Osteoblast (primary cell): ENCODE measurements around the gene TMSB4Y. TPM values are rescaled to one million over a fixed set of nuclear protein-coding genes. Genes with fewer than 3 reads are reported as not detected.

Source experiments
- DNase-seq: peaks from one replicate; pipeline ENCODE4 v3.0.0; 2011; ENCODE audit warnings: low spot score, mixed read lengths; ENCODE audit not compliant: insufficient read length; ENCODE audit errors: missing footprints
- H2AFZ ChIP-seq: 2 replicates; pipeline ENCODE4 v1.6.0; 2011; ENCODE audit warnings: mild to moderate bottlenecking, low read length
- H3K27ac ChIP-seq: 2 replicates; pipeline ENCODE4 v1.5.1; 2011; ENCODE audit warnings: mild to moderate bottlenecking, low read depth, low read length, moderate library complexity
- H3K27me3 ChIP-seq: 2 replicates; pipeline ENCODE4 v1.6.0; 2012; ENCODE audit warnings: mild to moderate bottlenecking, control low read depth, inconsistent platforms, low read length, moderate library complexity; ENCODE audit not compliant: insufficient read depth
- H3K36me3 ChIP-seq: 2 replicates; pipeline ENCODE4 v1.5.1; 2011; ENCODE audit warnings: mild to moderate bottlenecking, low read length, control low read depth, moderate library complexity; ENCODE audit not compliant: insufficient read depth
- H3K4me1 ChIP-seq: 2 replicates; pipeline ENCODE4 v1.5.1; 2011; ENCODE audit warnings: mild to moderate bottlenecking, low read length, control low read depth, moderate library complexity; ENCODE audit not compliant: insufficient read depth
- H3K4me2 ChIP-seq: 2 replicates; pipeline ENCODE4 v1.6.0; 2011; ENCODE audit warnings: mild to moderate bottlenecking, low read length; ENCODE audit not compliant: insufficient read depth
- H3K4me3 ChIP-seq: fragments of 200-600 bp; sonication (generic); 3 replicates; pipeline ENCODE4 v1.5.1; 2012; ENCODE audit warnings: mild to moderate bottlenecking, low read length, inconsistent platforms; ENCODE audit not compliant: insufficient read depth
- H3K79me2 ChIP-seq: 2 replicates; pipeline ENCODE4 v1.6.0; 2012; ENCODE audit warnings: mild to moderate bottlenecking, low read length, control low read depth, inconsistent platforms; ENCODE audit not compliant: insufficient read depth
- H3K9me3 ChIP-seq: 2 replicates; pipeline ENCODE4 v1.5.1; 2011; ENCODE audit warnings: low read depth, low read length, control low read depth
- H4K20me1 ChIP-seq: 2 replicates; pipeline ENCODE4 v1.6.0; 2012; ENCODE audit warnings: mild to moderate bottlenecking, low read length, control low read depth; ENCODE audit not compliant: insufficient read depth
- total RNA-seq: library from RNA; depleted of rRNA; stranded (reverse); fragments of >200 nt; gene quantifications from 2 replicates; pipeline ENCODE4 v1.2.3, GENCODE V29; 2012
- TF ChIP-seq, protein P1 (sequence below): IDR thresholded peaks from 2 replicates; pipeline ENCODE4 v1.5.1; 2011; ENCODE audit warnings: mild to moderate bottlenecking, low read depth, low read length, moderate library complexity; ENCODE audit errors: extremely low read depth

TMSB4Y gene
- total RNA-seq, 1 donor, result 1.1 TPM

DNA sequence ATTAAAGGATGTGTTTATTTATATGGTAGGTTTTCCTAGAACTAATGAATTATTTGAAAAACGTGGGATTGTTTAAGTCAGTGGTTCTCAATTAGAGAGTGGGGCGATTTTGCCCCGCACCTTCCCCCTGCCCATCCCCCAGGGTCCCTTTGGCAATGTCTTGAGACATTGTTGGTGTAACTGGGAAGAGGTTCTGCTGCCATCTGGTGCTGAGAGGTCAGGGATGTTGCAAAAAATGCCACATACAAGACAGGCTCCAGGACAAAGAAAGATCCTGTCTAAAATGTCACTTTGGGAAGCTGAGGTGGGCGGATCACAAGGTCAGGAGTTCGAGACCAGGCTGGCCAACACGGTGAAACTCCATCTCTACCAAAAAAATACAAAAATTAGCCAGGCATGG lies 25.8 kb downstream of the TMSB4Y start:
- Histone ChIP-seq H3K4me2 (no peak overlapping the region), H4K20me1 (no peaks in the 10 kb centered on the region), H3K27me3 (no peaks in the 10 kb centered on the region), H2AFZ (no peak overlapping the region), H3K9me3 (no peaks in the 10 kb centered on the region), H3K4me3 (no peak overlapping the region), H3K27ac (no peak overlapping the region), H3K79me2 (no peaks in the 10 kb centered on the region), H3K4me1 (no peaks in the 10 kb centered on the region), H3K36me3 (no peaks in the 10 kb centered on the region)
- TF ChIP-seq, protein P1, sequence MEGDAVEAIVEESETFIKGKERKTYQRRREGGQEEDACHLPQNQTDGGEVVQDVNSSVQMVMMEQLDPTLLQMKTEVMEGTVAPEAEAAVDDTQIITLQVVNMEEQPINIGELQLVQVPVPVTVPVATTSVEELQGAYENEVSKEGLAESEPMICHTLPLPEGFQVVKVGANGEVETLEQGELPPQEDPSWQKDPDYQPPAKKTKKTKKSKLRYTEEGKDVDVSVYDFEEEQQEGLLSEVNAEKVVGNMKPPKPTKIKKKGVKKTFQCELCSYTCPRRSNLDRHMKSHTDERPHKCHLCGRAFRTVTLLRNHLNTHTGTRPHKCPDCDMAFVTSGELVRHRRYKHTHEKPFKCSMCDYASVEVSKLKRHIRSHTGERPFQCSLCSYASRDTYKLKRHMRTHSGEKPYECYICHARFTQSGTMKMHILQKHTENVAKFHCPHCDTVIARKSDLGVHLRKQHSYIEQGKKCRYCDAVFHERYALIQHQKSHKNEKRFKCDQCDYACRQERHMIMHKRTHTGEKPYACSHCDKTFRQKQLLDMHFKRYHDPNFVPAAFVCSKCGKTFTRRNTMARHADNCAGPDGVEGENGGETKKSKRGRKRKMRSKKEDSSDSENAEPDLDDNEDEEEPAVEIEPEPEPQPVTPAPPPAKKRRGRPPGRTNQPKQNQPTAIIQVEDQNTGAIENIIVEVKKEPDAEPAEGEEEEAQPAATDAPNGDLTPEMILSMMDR, result no peak
- no peak for DNase-seq

- Histone ChIP-seq H3K4me1 (no peaks in the 10 kb centered on the region), H3K9me3 (no peaks in the 10 kb centered on the region), H3K79me2 (no peaks in the 10 kb centered on the region), H3K4me2 (no peak overlapping the region), H3K27ac (no peak overlapping the region), H4K20me1 (no peaks in the 10 kb centered on the region), H3K27me3 (no peaks in the 10 kb centered on the region), H3K4me3 (no peak overlapping the region), H3K36me3 (no peaks in the 10 kb centered on the region), H2AFZ (no peak overlapping the region)
- DNase-seq, result no peak
- TF ChIP-seq, protein P1, result no peak
Measured at GRCh38 chrY:13738618-13739017, 34.9 kb downstream of the TMSB4Y start.

- no peak overlapping the region for H3K27ac ChIP-seq
- H2AFZ ChIP-seq, result no peak overlapping the region
- H3K4me2 ChIP-seq, result no peak overlapping the region
- H3K9me3 ChIP-seq, result no peaks in the 10 kb centered on the region
- H4K20me1 ChIP-seq, result no peaks in the 10 kb centered on the region
- H3K36me3 ChIP-seq, result no peaks in the 10 kb centered on the region
- H3K27me3 ChIP-seq, result no peaks in the 10 kb centered on the region
- no peaks in the 10 kb centered on the region for H3K79me2 ChIP-seq
- H3K4me3 ChIP-seq, result no peak overlapping the region
- TF ChIP-seq, protein P1, result no peak
- no peaks in the 10 kb centered on the region for H3K4me1 ChIP-seq
- DNase-seq, result no peak
Measured at GRCh38 chrY:13751289-13752071, 47.8 kb downstream of the TMSB4Y start.

- H2AFZ ChIP-seq, result no peak overlapping the region
- no peaks in the 10 kb centered on the region for H3K9me3 ChIP-seq
- no peak overlapping the region for H3K4me2 ChIP-seq
- no peaks in the 10 kb centered on the region for H3K36me3 ChIP-seq
- no peak overlapping the region for H3K27ac ChIP-seq
- TF ChIP-seq, protein P1, result no peak
- no peaks in the 10 kb centered on the region for H3K27me3 ChIP-seq
- no peaks in the 10 kb centered on the region for H3K4me1 ChIP-seq
- no peak for DNase-seq
- H3K4me3 ChIP-seq, result no peak overlapping the region
- H4K20me1 ChIP-seq, result no peaks in the 10 kb centered on the region
- no peaks in the 10 kb centered on the region for H3K79me2 ChIP-seq
Measured at GRCh38 chrY:13754661-13755060, 51.0 kb downstream of the TMSB4Y start.

Other genes starting within 250 kb of the TMSB4Y start
- gene UTY, start 223.9 kb upstream of the TMSB4Y start, total RNA-seq, result 36.9 TPM in 1 of 2 replicates, not detected in the other